Smooth muscle cell (in vitro differentiated cells): ENCODE results near the gene PLEKHM2. TPM values are rescaled to one million over a fixed set of nuclear protein-coding genes. Genes with fewer than 3 reads are reported as not detected.

Source experiments
- DNase-seq: peaks from one replicate; lab custom pipeline; 2025; ENCODE audit not compliant: unreplicated experiment; lab: John Stamatoyannopoulos, UW
- H2AFZ ChIP-seq: fragments of 200-600 bp; sonication (generic); 2 replicates; pipeline ENCODE4 v1.6.0; 2016; ENCODE audit warnings: antibody characterized with exemption, low read depth, mild to moderate bottlenecking
- H3F3A ChIP-seq: fragments of 200-600 bp; sonication (generic); 2 replicates; pipeline ENCODE4 v1.6.0; 2017; ENCODE audit warnings: antibody characterized with exemption, low read depth
- H3K27ac ChIP-seq: fragments of 200-600 bp; sonication (generic); 2 replicates; pipeline ENCODE4 v1.5.1; 2016; ENCODE audit warnings: low read depth, mild to moderate bottlenecking
- H3K27me3 ChIP-seq: fragments of 200-600 bp; sonication (generic); 2 replicates; pipeline ENCODE4 v1.6.1; 2016; ENCODE audit warnings: low read depth, mild to moderate bottlenecking
- H3K36me3 ChIP-seq: fragments of 200-600 bp; sonication (generic); 2 replicates; pipeline ENCODE4 v1.5.1; 2016; ENCODE audit warnings: low read depth
- H3K4me1 ChIP-seq: fragments of 200-600 bp; sonication (generic); 2 replicates; pipeline ENCODE4 v1.5.1; 2016; ENCODE audit warnings: low read depth
- H3K4me2 ChIP-seq: fragments of 200-600 bp; sonication (generic); 2 replicates; pipeline ENCODE4 v1.6.0; 2016; ENCODE audit warnings: mild to moderate bottlenecking
- H3K4me3 ChIP-seq: fragments of 200-600 bp; sonication (generic); 2 replicates; pipeline ENCODE4 v1.5.1; 2016; ENCODE audit warnings: mild to moderate bottlenecking
- H3K79me2 ChIP-seq: fragments of 200-600 bp; sonication (generic); 2 replicates; pipeline ENCODE4 v1.6.0; 2016; ENCODE audit warnings: low read depth, mild to moderate bottlenecking
- H3K9ac ChIP-seq: fragments of 200-600 bp; sonication (generic); 2 replicates; pipeline ENCODE4 v1.6.0; 2016; ENCODE audit warnings: low read depth
- H3K9me3 ChIP-seq: fragments of 200-600 bp; sonication (generic); replicated peaks from 2 replicates; pipeline ENCODE4 v1.5.1; 2016; ENCODE audit warnings: low read depth
- H4K20me1 ChIP-seq: fragments of 200-600 bp; sonication (generic); 2 replicates; pipeline ENCODE4 v1.6.0; 2016; ENCODE audit warnings: low read depth
- WGBS: methylation state at CpG from one replicate; pipeline ENCODE4 v1.1.7; 2016; ENCODE audit warnings: low lambda C conversion rate; 5-methylcytosine and 5-hydroxymethylcytosine counted together
- polyA plus RNA-seq: library from polyadenylated mRNA; unstranded; fragments of >200 nt; fragmentation: Nextera tagmentation; extraction: Ambion mirVana; gene quantifications from 2 replicates; pipeline ENCODE4 v1.2.1, GENCODE V29; 2016
- total RNA-seq: library from RNA; depleted of rRNA; stranded (reverse); fragments of >200 nt; gene quantifications from 2 replicates; pipeline ENCODE4 v1.2.3, GENCODE V29; 2014
- TF ChIP-seq, protein P1 (sequence below): fragments of 200-600 bp; sonication (generic); IDR thresholded peaks from 2 replicates; pipeline ENCODE4 v1.5.1; 2017; ENCODE audit warnings: borderline replicate concordance, mild to moderate bottlenecking, antibody characterized with exemption; ENCODE audit not compliant: insufficient read depth, poor library complexity, severe bottlenecking

PLEKHM2 gene
- total and polyA plus RNA-seq, 2 experiments from 2014 or later = 26.5 to 39.6 TPM

DNA sequence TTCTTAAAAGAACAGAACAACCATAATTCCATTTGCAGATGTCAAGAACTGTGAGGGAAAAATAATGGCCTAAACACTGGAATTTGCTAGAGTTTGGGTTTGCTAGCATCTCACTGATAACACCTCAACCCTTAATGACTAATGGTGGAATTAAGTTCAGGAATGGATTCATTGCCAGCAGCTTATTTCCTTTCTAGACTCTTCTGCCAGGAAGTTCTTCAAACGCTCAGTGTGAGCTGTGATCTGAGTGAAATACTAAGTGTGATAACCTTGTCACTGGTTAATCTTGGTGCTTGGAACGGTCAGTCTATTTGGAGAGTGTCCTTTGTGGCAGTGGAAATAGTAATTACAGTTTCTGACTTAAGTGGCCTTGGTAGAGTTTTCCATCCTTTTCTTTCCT is 21.6 kb upstream of the PLEKHM2 start:
- H3K36me3 ChIP-seq = peaks cover 3% of the 10 kb centered on the region
- H3F3A ChIP-seq = no peaks in the 10 kb centered on the region
- TF ChIP-seq, protein P1, sequence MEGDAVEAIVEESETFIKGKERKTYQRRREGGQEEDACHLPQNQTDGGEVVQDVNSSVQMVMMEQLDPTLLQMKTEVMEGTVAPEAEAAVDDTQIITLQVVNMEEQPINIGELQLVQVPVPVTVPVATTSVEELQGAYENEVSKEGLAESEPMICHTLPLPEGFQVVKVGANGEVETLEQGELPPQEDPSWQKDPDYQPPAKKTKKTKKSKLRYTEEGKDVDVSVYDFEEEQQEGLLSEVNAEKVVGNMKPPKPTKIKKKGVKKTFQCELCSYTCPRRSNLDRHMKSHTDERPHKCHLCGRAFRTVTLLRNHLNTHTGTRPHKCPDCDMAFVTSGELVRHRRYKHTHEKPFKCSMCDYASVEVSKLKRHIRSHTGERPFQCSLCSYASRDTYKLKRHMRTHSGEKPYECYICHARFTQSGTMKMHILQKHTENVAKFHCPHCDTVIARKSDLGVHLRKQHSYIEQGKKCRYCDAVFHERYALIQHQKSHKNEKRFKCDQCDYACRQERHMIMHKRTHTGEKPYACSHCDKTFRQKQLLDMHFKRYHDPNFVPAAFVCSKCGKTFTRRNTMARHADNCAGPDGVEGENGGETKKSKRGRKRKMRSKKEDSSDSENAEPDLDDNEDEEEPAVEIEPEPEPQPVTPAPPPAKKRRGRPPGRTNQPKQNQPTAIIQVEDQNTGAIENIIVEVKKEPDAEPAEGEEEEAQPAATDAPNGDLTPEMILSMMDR = no peak
- no peak overlapping the region for H3K9ac ChIP-seq
- WGBS = 36% methylated on average over 2 of the region's 2 CpGs
- no peak overlapping the region for H3K4me3 ChIP-seq
- H3K4me2 ChIP-seq = no peak overlapping the region
- H3K79me2 ChIP-seq = no peaks in the 10 kb centered on the region
- no peaks in the 10 kb centered on the region for H4K20me1 ChIP-seq
- no peak overlapping the region for H2AFZ ChIP-seq
- no peak for DNase-seq
- H3K27ac ChIP-seq = no peak overlapping the region
- H3K4me1 ChIP-seq = no peaks in the 10 kb centered on the region
- no peaks in the 10 kb centered on the region for H3K27me3 ChIP-seq
- no peaks in the 10 kb centered on the region for H3K9me3 ChIP-seq

DNA sequence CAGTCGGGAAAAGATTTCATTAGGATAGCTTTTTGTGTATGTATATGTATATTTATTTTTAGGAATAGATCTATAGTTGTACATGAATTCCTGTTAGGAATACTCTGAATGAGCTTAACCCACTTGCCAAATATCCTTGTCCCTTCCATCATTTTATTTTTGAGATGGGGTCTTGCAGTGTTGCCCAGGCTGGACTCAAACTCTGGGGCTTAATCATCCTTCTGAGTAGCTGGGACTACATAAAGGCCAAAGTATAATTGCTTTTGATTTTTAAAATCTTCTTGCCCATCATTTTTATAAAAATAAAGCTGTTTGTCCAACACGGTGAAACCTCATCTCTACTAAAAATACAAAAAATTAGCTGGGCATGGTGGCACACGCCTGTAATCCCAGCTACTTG is 20.2 kb upstream of the PLEKHM2 start:
- Histone ChIP-seq H3F3A (no peaks in the 10 kb centered on the region), H3K4me3 (no peak overlapping the region), H3K9me3 (no peaks in the 10 kb centered on the region), H4K20me1 (no peaks in the 10 kb centered on the region), H3K4me1 (no peaks in the 10 kb centered on the region), H2AFZ (no peak overlapping the region), H3K36me3 (peaks cover 3% of the 10 kb centered on the region), H3K27me3 (no peaks in the 10 kb centered on the region), H3K27ac (no peak overlapping the region), H3K79me2 (no peaks in the 10 kb centered on the region), H3K9ac (no peak overlapping the region), H3K4me2 (no peak overlapping the region)
- TF ChIP-seq, protein P1 = no peak
- 99% methylated on average over 3 of the region's 3 CpGs for WGBS
- no peak for DNase-seq

DNA sequence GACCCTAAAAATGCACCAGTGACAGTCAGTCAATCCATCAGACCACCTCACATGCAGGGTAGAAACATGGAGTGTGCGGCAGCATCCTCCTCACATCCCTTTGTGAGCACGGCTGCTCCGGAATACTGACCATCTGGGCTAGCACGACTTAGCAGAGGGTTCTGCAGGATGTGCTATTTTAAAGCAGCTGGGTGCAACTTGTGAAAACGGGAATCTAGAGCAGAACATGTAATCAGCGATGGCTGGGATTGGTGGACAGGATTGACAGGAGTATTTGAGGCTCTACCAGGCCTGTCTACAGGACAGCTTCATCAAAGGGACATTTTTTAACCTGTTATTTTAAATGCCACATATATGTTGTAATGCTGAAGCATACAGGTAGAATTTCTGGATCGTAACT is 16.8 kb upstream of the PLEKHM2 start:
- Histone ChIP-seq H3K9me3 (no peaks in the 10 kb centered on the region), H3K4me3 (no peak overlapping the region), H2AFZ (no peak overlapping the region), H4K20me1 (no peaks in the 10 kb centered on the region), H3K79me2 (no peaks in the 10 kb centered on the region), H3K4me2 (no peak overlapping the region), H3K27ac (no peak overlapping the region), H3K9ac (no peak overlapping the region), H3F3A (no peaks in the 10 kb centered on the region), H3K36me3 (no peaks in the 10 kb centered on the region), H3K4me1 (no peaks in the 10 kb centered on the region), H3K27me3 (no peaks in the 10 kb centered on the region)
- no peak for DNase-seq
- WGBS = 95% methylated on average over 7 of the region's 7 CpGs
- TF ChIP-seq, protein P1 = no peak

DNA sequence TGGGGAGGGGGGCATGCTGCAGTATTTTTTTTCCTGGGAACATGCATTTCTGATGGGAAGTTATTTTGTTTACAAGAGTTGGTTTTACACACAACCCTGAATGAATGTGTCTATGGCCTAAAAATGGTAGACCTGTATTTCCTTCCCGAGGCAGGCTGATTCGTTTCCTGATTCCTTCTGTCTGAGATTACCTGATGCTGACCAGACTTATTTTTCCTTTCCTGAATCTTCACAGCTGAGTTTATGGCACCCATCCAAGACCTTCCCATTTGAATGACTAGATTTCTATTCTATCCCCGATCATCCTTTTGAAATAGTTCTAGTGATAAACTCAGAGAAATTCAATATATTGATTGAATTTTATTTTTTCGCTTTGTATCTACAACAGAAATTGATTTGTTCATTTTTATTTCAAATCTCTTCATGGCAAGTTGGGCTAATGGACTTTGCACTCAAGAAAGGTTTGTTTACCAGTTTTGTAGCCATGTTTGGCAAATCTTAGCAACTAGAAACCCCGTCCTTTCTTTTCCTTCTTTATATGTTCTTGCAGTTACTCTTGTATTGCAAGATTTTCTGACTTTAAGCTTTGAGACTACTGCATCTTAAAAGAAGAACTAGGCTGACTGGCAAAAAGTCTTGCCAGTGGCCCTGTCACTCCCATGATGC is 15.9 kb upstream of the PLEKHM2 start:
- Histone ChIP-seq H3K9me3 (no peaks in the 10 kb centered on the region), H3K4me3 (no peak overlapping the region), H3K36me3 (no peaks in the 10 kb centered on the region), H2AFZ (no peak overlapping the region), H3K27me3 (no peaks in the 10 kb centered on the region), H3F3A (no peaks in the 10 kb centered on the region), H3K9ac (no peak overlapping the region), H3K27ac (no peak overlapping the region), H3K4me2 (no peak overlapping the region), H3K4me1 (no peaks in the 10 kb centered on the region), H3K79me2 (no peaks in the 10 kb centered on the region), H4K20me1 (no peaks in the 10 kb centered on the region)
- 88% methylated on average over 5 of the region's 5 CpGs for WGBS
- TF ChIP-seq, protein P1 = no peak
- no peak for DNase-seq
